ENCODE measurements around the gene GADL1. TPM values are rescaled to one million over a fixed set of nuclear protein-coding genes. Genes with fewer than 3 reads are reported as not detected.

GADL1 gene
- polyA plus RNA-seq, 1 donor, result 26.7 TPM

- peak; percentile 59 for DNase-seq
Measured at GRCh38 chr3:30693470-30694120, 200.9 kb downstream of the GADL1 start.

GRCh38 chr3:30692498-30693130, 201.8 kb downstream of the GADL1 start:
- DNase-seq, result no peak

- no peak for DNase-seq
Measured at GRCh38 chr3:30691944-30692343, 202.5 kb downstream of the GADL1 start.

- DNase-seq, result no peak
Measured at GRCh38 chr3:30691249-30691880, 203.1 kb downstream of the GADL1 start.

- DNase-seq, result no peak
Measured at GRCh38 chr3:30690199-30690598, 204.3 kb downstream of the GADL1 start.

- no peak for DNase-seq
Measured at GRCh38 chr3:30688776-30689641, 205.5 kb downstream of the GADL1 start.

GRCh38 chr3:30687930-30688570, 206.4 kb downstream of the GADL1 start:
- DNase-seq, result no peak

- no peak for DNase-seq
Measured at GRCh38 chr3:30686799-30687198, 207.7 kb downstream of the GADL1 start.

GRCh38 chr3:30686176-30686575, 208.3 kb downstream of the GADL1 start:
- DNase-seq, result no peak

GRCh38 chr3:30685267-30685667, 209.2 kb downstream of the GADL1 start:
- DNase-seq, result no peak

GRCh38 chr3:30684356-30684755, 210.1 kb downstream of the GADL1 start:
- no peak for DNase-seq

GRCh38 chr3:30683769-30684168, 210.7 kb downstream of the GADL1 start:
- DNase-seq, result no peak

GRCh38 chr3:30682434-30683155, 211.9 kb downstream of the GADL1 start:
- DNase-seq, result no peak

- peak; percentile 24 for DNase-seq
Measured at GRCh38 chr3:30681649-30682211, 212.7 kb downstream of the GADL1 start.

- DNase-seq, result peak; percentile 67
Measured at GRCh38 chr3:30680789-30681648, 213.4 kb downstream of the GADL1 start.

- no peak for DNase-seq
Measured at GRCh38 chr3:30679045-30679444, 215.4 kb downstream of the GADL1 start.

- DNase-seq, result no peak
Measured at GRCh38 chr3:30677347-30677685, 217.1 kb downstream of the GADL1 start.

GRCh38 chr3:30676424-30677346, 217.8 kb downstream of the GADL1 start:
- no peak for DNase-seq

Measured in hindlimb muscle (tissue), 1 donor.